Panc1 (cell line): ENCODE measurements around the gene ONECUT2.

Source experiments
- POLR2AphosphoS5 ChIP-seq: IDR thresholded peaks from 2 replicates; pipeline ENCODE4 v1.6.1; 2012; ENCODE audit warnings: mild to moderate bottlenecking, low read depth, low read length, moderate library complexity
- TF ChIP-seq, protein P1 (sequence below): fragments of 450-650 bp; IDR thresholded peaks from 2 replicates; pipeline ENCODE4 v1.5.1; 2017; ENCODE audit warnings: mild to moderate bottlenecking

DNA sequence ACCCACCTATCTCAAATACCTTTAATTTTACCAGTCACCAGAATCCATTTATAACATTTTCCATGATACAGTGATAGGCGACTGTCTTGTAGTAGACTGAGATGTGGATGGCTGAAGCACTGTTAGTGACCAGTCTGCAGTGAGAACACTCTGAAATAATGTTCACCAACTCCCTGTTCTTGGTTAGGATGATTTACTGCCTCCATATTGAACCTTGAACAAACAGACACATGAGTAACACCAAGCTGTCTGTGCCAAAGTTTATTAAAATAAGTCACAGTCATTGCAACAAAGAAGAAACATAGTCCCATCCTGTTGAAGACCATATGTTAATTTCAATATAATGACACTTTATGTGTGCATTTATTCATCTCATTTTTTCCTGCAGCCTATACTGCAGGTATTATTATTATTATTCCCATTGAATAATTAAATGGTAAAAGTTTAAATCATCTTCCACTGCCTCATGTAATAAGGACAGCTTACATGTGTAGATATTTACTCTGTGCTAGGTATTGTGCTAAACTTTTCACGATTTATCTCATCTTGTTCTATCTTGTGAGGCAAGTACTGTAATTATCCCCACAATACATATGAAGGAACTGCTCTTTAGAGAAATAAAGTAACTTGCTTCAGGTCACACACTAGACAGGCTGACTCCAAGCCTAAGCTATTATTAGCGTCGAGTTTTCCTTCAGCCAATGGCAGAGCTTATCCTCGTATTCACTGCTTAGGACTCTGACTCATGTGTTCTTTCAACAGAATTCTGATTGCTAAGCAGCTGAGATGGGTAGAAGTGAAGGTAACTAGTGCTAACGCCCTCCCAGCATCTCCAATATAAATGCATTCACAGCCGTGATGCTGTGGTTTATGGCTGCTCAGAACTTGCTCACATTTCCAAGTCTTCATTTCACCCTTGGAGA is 62.5 kb downstream of the ONECUT2 start:
- TF ChIP-seq, protein P1, sequence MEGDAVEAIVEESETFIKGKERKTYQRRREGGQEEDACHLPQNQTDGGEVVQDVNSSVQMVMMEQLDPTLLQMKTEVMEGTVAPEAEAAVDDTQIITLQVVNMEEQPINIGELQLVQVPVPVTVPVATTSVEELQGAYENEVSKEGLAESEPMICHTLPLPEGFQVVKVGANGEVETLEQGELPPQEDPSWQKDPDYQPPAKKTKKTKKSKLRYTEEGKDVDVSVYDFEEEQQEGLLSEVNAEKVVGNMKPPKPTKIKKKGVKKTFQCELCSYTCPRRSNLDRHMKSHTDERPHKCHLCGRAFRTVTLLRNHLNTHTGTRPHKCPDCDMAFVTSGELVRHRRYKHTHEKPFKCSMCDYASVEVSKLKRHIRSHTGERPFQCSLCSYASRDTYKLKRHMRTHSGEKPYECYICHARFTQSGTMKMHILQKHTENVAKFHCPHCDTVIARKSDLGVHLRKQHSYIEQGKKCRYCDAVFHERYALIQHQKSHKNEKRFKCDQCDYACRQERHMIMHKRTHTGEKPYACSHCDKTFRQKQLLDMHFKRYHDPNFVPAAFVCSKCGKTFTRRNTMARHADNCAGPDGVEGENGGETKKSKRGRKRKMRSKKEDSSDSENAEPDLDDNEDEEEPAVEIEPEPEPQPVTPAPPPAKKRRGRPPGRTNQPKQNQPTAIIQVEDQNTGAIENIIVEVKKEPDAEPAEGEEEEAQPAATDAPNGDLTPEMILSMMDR = no peak
- no peak for TF ChIP-seq POLR2AphosphoS5
